ENCODE measurements around the gene TASL.

DNA sequence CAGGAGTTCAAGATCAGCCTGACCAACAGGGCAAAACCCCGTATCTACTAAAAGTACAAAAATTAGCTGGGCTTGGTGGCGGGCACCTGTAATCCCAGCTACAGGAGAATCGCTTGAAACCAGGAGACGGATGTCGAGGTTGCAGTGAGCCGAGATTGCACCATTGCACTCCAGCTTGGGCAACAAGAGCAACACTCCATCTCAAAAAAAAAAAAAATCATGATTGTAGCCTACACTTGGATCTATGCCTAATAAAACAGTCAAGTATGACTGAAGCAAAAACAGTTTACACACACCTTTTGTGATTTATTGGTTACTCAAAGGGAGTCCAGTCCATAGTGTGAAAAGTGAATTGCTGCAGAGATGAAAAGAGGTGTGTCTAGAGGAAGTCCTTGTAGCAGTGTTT is 34.7 kb upstream of the TASL start:
- TF ChIP-seq CTCF (IDR thresholded peaks at IDR 0.05 in 8 of 11, conservative IDR thresholded peaks at IDR 0.05 in 3 of 11) (no peak), POLR2A (IDR thresholded peaks at IDR 0.05) (no peak)

Measured in spleen (tissue), 7 donors.